Fibroblast of lung (primary cell): ENCODE data around the gene RBM20. TPM values are rescaled to one million over a fixed set of nuclear protein-coding genes. Genes with fewer than 3 reads are reported as not detected.
"Not testable (repeated sequence)": the region's sequence is repeated elsewhere in the genome, so short reads cannot be mapped to it uniquely, and the experiment has no call there.

Source experiments
- DNase-seq, 2 donors: peaks; one replicate each; pipeline versions ENCODE4 v3.0.0 to v3.0.0-alpha.2; 2010; ENCODE audit warnings: low read depth in 2 of 2
- H2AFZ ChIP-seq: 2 replicates; pipeline ENCODE4 v1.5.1; 2012; ENCODE audit warnings: low read length, control low read depth, inconsistent platforms
- H3K27ac ChIP-seq: 2 replicates; pipeline ENCODE4 v1.5.1; 2011; ENCODE audit warnings: low read length, control low read depth; ENCODE audit not compliant: insufficient read depth
- H3K27me3 ChIP-seq: 2 replicates; pipeline ENCODE4 v1.5.1; 2011; ENCODE audit warnings: mild to moderate bottlenecking, low read length; ENCODE audit not compliant: control insufficient read depth, insufficient read depth
- H3K36me3 ChIP-seq: 2 replicates; pipeline ENCODE4 v1.5.1; 2011; ENCODE audit warnings: low read length; ENCODE audit not compliant: control insufficient read depth, insufficient read depth
- H3K4me1 ChIP-seq: 2 replicates; pipeline ENCODE4 v1.5.1; 2011; ENCODE audit warnings: low read length; ENCODE audit not compliant: control insufficient read depth, insufficient read depth; ENCODE audit errors: extremely low read depth
- H3K4me2 ChIP-seq: 2 replicates; pipeline ENCODE4 v1.5.1; 2011; ENCODE audit warnings: low read length, control low read depth; ENCODE audit not compliant: insufficient read depth; ENCODE audit errors: extremely low read depth
- H3K4me3 ChIP-seq, 4 experiments: fragments of 200-600 bp in 1 of 4; sonication (generic) in 1 of 4; replicated peaks in 1 of 4; 2 replicates each; pipeline ENCODE4 v1.5.1; 2011 to 2016; ENCODE audit warnings: low read length in 4 of 4, low read depth in 3 of 4, mild to moderate bottlenecking in 3 of 4, control low read depth in 2 of 4, inconsistent platforms in 1 of 4, mixed read lengths in 1 of 4; ENCODE audit not compliant: insufficient read depth in 1 of 4; ENCODE audit errors: control extremely low read depth in 1 of 4
- H3K79me2 ChIP-seq: 2 replicates; pipeline ENCODE4 v1.5.1; 2012; ENCODE audit warnings: mild to moderate bottlenecking, low read length, inconsistent platforms; ENCODE audit not compliant: control insufficient read depth, insufficient read depth
- H3K9ac ChIP-seq: 2 replicates; pipeline ENCODE4 v1.5.1; 2011; ENCODE audit warnings: mild to moderate bottlenecking, low read length, control low read depth; ENCODE audit not compliant: insufficient read depth
- H3K9me3 ChIP-seq: 2 replicates; pipeline ENCODE4 v1.5.1; 2012; ENCODE audit warnings: low read depth, low read length; ENCODE audit not compliant: control insufficient read depth, insufficient read depth
- H4K20me1 ChIP-seq: 2 replicates; pipeline ENCODE4 v1.5.1; 2011; ENCODE audit warnings: low read length; ENCODE audit not compliant: control insufficient read depth, insufficient read depth; ENCODE audit errors: extremely low read depth
- CTCF ChIP-seq, 2 donors: IDR thresholded peaks in 1 of 2; conservative IDR thresholded peaks in 1 of 2; 1 replicate in 1 of 2; 2 replicates in 1 of 2; pipeline ENCODE4 v1.5.1; 2011 to 2012; ENCODE audit warnings: low read length in 2 of 2, control low read depth in 1 of 2, inconsistent platforms in 1 of 2, low read depth in 1 of 2, mild to moderate bottlenecking in 1 of 2
- EZH2 ChIP-seq: IDR thresholded peaks from 2 replicates; pipeline ENCODE4 v1.5.1; 2012; ENCODE audit warnings: low read length, control low read depth, mild to moderate bottlenecking; ENCODE audit errors: missing control alignments
- polyA plus RNA-seq, 2 donors: library from polyadenylated mRNA; depleted of rRNA in 1 of 2; stranded (reverse) in 1 of 2; unstranded in 1 of 2; fragments of >200 nt; gene quantifications; 2 replicates each; pipeline ENCODE4 v1.2.1, GENCODE V29; 2011 to 2012; ENCODE audit warnings: missing spikeins in 1 of 2
- total RNA-seq: library from RNA; depleted of rRNA; stranded (reverse); fragments of >200 nt; gene quantifications from 2 replicates; pipeline ENCODE4 v1.2.1, GENCODE V29; 2014

The RBM20 gene
- total and polyA plus RNA-seq, 2 donors (not counting 1 experiment from before 2014, with no cell fraction given): under 0.01 to 0.05 TPM

- Histone ChIP-seq H3K4me1 (no peaks in the 10 kb centered on the region), H3K9ac (no peak overlapping the region), H3K27me3 (no peaks in the 10 kb centered on the region), H3K9me3 (no peaks in the 10 kb centered on the region), H4K20me1 (no peaks in the 10 kb centered on the region), H3K4me2 (no peak overlapping the region), H3K27ac (no peak overlapping the region), H3K4me3 (no peak overlapping the region), H3K36me3 (no peaks in the 10 kb centered on the region), H2AFZ (no peak overlapping the region), H3K79me2 (no peaks in the 10 kb centered on the region)
- peak; percentile 30 to 56 for DNase-seq
- TF ChIP-seq CTCF (conservative IDR thresholded peaks at IDR 0.05 in 1 of 2, IDR thresholded peaks at IDR 0.05 in 1 of 2; ENCODE audit: low read depth in 1 of 2, low read length in 2 of 2) (peak; percentile 85 to 90), EZH2 (no peak)
Measured at GRCh38 chr10:110610308-110610774, 33.8 kb upstream of the RBM20 start.

DNA sequence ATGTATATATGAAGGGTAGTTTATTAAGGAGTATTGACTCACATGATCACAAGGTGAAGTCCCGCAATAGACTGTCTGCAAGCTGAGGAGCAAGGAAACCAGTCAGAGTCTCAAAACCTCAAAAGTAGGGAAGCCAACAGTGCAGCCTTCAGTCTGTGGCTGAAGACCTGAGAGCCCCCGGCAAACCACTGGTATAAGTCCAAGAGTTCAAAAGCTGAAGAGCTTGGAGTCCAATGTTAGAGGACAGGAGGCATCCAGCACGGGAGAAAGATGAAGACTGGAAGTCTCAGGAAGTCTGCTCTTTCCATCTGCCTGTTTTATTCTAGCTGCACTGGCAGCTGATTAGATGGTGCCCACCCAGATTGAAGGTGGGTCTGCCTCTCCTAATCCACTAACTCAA is 33.4 kb upstream of the RBM20 start:
- not testable (repeated sequence) for H3K27me3 ChIP-seq, H3K9me3 ChIP-seq, H3K4me3 ChIP-seq, H3K4me2 ChIP-seq, H3K36me3 ChIP-seq, H3K79me2 ChIP-seq, H3K4me1 ChIP-seq, H3K27ac ChIP-seq, H4K20me1 ChIP-seq, H3K9ac ChIP-seq, H2AFZ ChIP-seq, DNase-seq

GRCh38 chr10:110612087-110612486 is 32.0 kb upstream of the RBM20 start:
- no peak overlapping the region for H3K27ac ChIP-seq
- H3K9ac ChIP-seq: no peak overlapping the region

More at GRCh38 chr10:110612087-110612486, 32.0 kb upstream of the RBM20 start:
- H3K4me3 ChIP-seq: no peak overlapping the region
- H3K9me3 ChIP-seq: no peaks in the 10 kb centered on the region
- H3K36me3 ChIP-seq: no peaks in the 10 kb centered on the region
- no peaks in the 10 kb centered on the region for H4K20me1 ChIP-seq
- no peaks in the 10 kb centered on the region for H3K4me1 ChIP-seq
- no peak overlapping the region for H2AFZ ChIP-seq
- no peaks in the 10 kb centered on the region for H3K27me3 ChIP-seq
- H3K4me2 ChIP-seq: no peak overlapping the region
- H3K79me2 ChIP-seq: no peaks in the 10 kb centered on the region
- no peak for TF ChIP-seq EZH2
- TF ChIP-seq CTCF (conservative IDR thresholded peaks at IDR 0.05 in 1 of 2, IDR thresholded peaks at IDR 0.05 in 1 of 2; ENCODE audit: low read depth in 1 of 2, low read length in 2 of 2): no peak
- no peak for DNase-seq
